ENCODE measurements around the gene ZNHIT2.
A peak's percentile ranks its signal among the peaks of the same experiment; 100 is the strongest.

The ZNHIT2 gene

GRCh38 chr11:65148657-65149056 lies 31.2 kb upstream of the ZNHIT2 start:
- no peak for TF ChIP-seq CTCF (IDR thresholded peaks at IDR 0.05; ENCODE audit: borderline replicate concordance, control extremely low read depth, extremely low read depth, insufficient read depth, missing control alignments)
- no peak for DNase-seq (ENCODE audit: low spot score)
- in situ Hi-C loops (cut with MboI; ENCODE audit: low sequenced_read_pairs, unreplicated experiment): no loop called here

- in situ Hi-C loops (cut with MboI; ENCODE audit: low sequenced_read_pairs, unreplicated experiment): no loop called here
- no peak for DNase-seq (ENCODE audit: low spot score)
- no peak for TF ChIP-seq CTCF (IDR thresholded peaks at IDR 0.05; ENCODE audit: borderline replicate concordance, control extremely low read depth, extremely low read depth, insufficient read depth, missing control alignments)
These were observed 30.0 kb upstream of the ZNHIT2 start for GRCh38 chr11:65147352-65148075.

- TF ChIP-seq CTCF (IDR thresholded peaks at IDR 0.05; ENCODE audit: borderline replicate concordance, control extremely low read depth, extremely low read depth, insufficient read depth, missing control alignments): no peak
- no peak for DNase-seq (ENCODE audit: low spot score)
- in situ Hi-C loops (cut with MboI; ENCODE audit: low sequenced_read_pairs, unreplicated experiment): no loop called here
These were observed 24.5 kb upstream of the ZNHIT2 start for GRCh38 chr11:65141896-65142494.

GRCh38 chr11:65136515-65137096 lies 19.1 kb upstream of the ZNHIT2 start:
- in situ Hi-C loops (cut with MboI; ENCODE audit: low sequenced_read_pairs, unreplicated experiment): no loop called here
- TF ChIP-seq CTCF (IDR thresholded peaks at IDR 0.05; ENCODE audit: borderline replicate concordance, control extremely low read depth, extremely low read depth, insufficient read depth, missing control alignments): no peak
- DNase-seq (ENCODE audit: low spot score): no peak

- TF ChIP-seq CTCF (IDR thresholded peaks at IDR 0.05; ENCODE audit: borderline replicate concordance, control extremely low read depth, extremely low read depth, insufficient read depth, missing control alignments): no peak
- in situ Hi-C loops (cut with MboI; ENCODE audit: low sequenced_read_pairs, unreplicated experiment): no loop called here
- no peak for DNase-seq (ENCODE audit: low spot score)
These were observed 18.2 kb upstream of the ZNHIT2 start for GRCh38 chr11:65135633-65136145.

GRCh38 chr11:65134952-65135632 lies 17.6 kb upstream of the ZNHIT2 start:
- in situ Hi-C loops (cut with MboI; ENCODE audit: low sequenced_read_pairs, unreplicated experiment): no loop called here
- DNase-seq (ENCODE audit: low spot score): peak; percentile 95
- no peak for TF ChIP-seq CTCF (IDR thresholded peaks at IDR 0.05; ENCODE audit: borderline replicate concordance, control extremely low read depth, extremely low read depth, insufficient read depth, missing control alignments)
